Left cardiac atrium (tissue), 4 donors: ENCODE results near the gene SELENOV. TPM values are rescaled to one million over a fixed set of nuclear protein-coding genes. Genes with fewer than 3 reads are reported as not detected.

ENCODE experiments used
- ATAC-seq, 2 donors: fragments of 200-7000 bp; cut with Tn5 transposase; one replicate each; pipeline ENCODE4 v1.9.1; 2020; ENCODE audit warnings: mild to moderate bottlenecking in 2 of 2, moderate library complexity in 2 of 2
- DNase-seq: peaks from one replicate; pipeline ENCODE4 v3.0.0-alpha.2; 2020
- intact Hi-C, 2 donors: fragments of 100-400 bp; cut with DNase I; formaldehyde crosslinking; loops; one replicate each; pipeline versions ENCODE4 v1.14.1 to v1.15.1; 2022 to 2023
- total RNA-seq, 2 donors: library from RNA; stranded (reverse); fragmentation: NEBNext Ultra II Directional; extraction: Animal tissue kit (Norgen Biotek cat#: 25700); gene quantifications; one replicate each; pipeline ENCODE4 v1.2.1, GENCODE V29; 2021
- donor health status: DM: no; HTN: yes; CAD: no.
- donor health status: DM: no; HTN: yes; CAD: no; lungs with severe emphysema.
- donor health status: DM: yes; HTN: yes; CAD: no.
- donor health status: Dilated cardiomyopathy.

SELENOV gene
- total RNA-seq, 2 donors from 2014 or later: not detected

DNA sequence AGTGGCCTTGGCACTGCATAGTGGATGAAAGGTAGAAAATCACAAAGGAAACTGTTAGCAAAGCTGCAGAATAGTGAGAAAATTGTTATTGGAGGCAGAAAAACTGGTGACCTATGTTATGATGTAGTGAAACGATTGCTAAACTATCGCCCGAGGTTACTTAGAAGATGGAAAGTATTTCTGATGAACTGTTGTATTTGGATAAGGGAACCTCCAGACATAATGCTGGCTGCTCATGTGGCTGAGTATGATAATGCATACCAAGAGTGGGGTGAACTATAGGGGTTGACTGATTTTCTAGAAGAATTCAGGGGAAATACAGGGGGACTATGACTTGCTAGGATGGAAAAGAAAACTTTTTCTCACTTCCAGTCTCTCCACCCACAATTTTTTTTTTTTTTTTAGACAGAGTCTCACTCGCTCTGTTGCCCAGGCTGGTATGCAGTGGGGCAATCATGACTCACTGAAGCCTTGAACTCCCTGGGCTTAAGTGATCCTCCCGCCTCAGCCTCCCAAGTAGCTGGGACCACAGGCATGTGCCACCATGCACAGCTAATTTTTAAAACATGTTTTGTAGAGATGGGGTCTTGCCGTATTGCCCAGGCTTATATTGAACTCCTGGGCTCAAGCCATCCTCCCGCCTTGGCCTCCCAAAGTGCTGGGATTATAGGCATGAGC is 29.4 kb downstream of the SELENOV start:
- intact Hi-C loops: no loop called here
- no peak for ATAC-seq
- DNase-seq: no peak

DNA sequence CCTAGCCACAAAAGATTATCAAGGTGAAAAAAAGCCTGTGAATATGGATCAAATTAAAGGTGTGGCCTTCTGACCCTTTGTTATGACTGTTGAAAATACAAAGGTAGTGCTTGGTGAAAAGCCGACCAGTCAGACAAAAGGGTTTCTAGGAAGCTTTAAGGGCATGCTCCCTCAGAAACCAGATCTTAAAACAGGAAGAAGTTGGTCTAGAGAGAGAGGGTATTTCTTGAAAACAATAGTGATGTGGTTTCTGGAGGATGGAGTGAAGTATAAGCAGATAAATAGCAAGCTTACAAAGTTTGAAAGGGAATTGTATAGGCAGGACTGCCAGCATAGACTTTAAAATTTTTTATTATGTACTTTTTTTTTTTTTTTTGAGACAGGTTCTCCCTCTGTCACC is 30.0 kb downstream of the SELENOV start:
- no peak for ATAC-seq
- intact Hi-C loops: no loop called here

DNA sequence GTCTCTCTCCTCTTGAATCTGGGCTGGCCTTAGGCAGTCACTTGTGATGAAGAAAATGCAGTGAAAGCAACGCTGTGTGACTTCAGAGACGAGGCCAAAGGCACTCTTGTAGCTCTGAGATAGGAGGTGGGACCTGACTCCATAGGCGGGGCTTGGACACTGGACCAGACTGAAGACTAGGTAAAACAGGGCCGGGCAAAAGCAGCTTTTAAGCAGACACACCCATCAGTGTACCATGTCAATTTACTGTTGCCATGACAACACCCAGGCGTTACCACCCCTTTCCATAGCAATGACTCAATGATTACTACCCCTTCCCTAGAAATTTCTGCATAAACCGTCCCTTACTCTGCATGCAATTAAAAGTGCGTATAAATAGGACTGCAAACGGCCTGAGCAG is 31.7 kb downstream of the SELENOV start:
- DNase-seq: no peak
- intact Hi-C loops: no loop called here
- ATAC-seq: no peak

More for the DNA sequence above, 30.0 kb downstream of the SELENOV start:
- no peak for DNase-seq

DNA sequence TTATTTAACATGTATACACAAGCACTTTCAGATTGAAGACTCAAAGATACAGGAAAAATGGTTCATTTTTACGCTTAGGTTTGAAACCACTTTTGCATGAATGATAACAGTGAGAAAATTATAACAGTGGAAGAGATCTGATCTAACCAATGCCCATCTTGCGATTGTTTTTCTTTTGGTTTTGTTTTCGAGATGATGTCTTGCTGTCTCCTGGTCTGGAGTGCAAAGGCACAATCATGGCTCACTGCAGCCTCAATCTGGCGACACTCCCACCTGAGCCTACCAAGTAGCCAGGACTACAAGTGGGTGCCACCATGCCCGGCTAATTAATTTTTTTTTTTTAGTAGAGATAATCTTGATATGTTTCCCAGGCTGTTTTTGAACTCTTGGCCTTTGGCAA is 35.3 kb downstream of the SELENOV start:
- no peak for DNase-seq
- intact Hi-C loops: loop anchor here (5.0 to 10.0 kb wide), 3 partner anchors 122 to 305 kb away; no protein-coding TSS in a partner anchor
- no peak for ATAC-seq

DNA sequence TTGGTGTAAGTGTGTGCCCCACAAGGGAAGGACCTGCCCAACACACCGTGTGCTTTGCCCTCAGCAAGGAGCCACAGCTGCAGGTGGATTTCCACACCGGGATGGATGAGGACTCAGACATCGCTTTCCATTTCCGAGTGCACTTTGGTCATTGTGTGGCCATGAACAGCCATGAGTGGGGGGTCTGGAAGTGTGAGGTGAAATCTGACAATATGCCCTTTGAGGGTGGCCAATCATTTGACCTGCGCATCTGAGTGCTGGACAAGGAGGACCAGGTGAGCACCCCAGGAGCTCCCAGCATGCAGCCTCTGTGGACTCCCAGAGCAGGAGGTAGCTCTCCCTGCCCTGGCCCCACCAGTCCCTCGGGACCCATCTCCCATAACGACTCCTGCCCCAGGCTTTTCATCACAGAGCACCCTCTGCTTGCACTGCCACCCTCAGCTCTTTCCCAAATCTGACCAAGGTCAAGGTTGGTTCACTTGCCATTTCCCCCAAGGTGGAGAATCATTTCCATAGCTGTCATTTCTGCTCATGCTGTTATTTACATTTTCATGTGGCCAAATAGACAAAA is 38.2 kb downstream of the SELENOV start:
- intact Hi-C loops: loop anchor here (5.0 to 10.0 kb wide), 3 partner anchors 119 to 302 kb away; no protein-coding TSS in a partner anchor
- ATAC-seq (no peak), DNase-seq (no peak)

DNA sequence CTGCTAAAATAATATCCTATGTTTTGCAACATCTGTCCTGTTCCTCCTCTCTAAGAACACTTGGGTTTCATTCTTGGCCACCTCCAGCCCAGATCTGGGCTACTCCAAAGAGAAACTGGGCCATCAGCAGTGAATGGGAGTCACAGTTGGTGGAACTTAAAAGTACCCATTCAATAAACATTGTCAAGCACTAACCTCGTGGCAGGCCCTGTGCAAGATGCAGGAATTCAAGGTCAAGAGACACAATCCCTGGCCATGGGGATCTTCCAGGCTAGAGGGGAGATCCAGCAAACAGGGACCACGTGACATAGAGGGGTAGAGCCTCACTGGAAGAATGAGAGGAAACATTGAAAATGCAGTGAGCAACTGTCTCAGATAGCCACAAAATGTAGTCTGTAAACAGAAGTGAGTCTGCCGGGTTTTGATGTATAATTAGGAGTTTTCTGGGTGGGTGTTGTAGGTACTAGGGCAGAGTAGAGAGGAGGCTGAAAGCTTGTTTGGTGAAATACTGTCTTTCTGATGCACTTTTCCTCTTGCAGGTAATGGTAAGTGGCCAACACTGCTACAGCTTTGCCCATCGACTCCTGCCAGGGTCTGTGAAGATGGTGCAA is 39.9 kb downstream of the SELENOV start:
- intact Hi-C loops: loop anchor here (5.0 to 10.0 kb wide), 3 partner anchors 117 to 300 kb away; no protein-coding TSS in a partner anchor
- no peak for ATAC-seq
- DNase-seq: no peak

DNA sequence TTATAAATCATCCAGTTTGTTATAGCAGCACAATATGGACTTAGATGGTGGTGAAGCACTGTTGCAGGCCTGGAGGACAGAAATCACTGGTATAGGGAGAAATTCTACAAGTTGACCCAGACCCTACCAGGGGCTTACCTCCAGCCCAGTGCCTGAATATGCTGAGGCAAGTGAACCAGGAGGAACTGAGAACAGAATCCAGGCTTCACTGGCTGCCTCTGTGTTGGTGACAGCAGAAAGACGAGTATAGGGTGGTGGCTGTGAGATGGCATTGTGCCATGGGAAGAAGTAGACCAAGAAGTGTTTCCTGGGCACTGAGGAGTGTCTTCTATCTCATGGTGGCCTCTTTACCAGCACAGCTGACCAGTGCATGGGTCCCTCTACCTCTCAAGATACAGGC is 40.9 kb downstream of the SELENOV start:
- DNase-seq (no peak), ATAC-seq (no peak)
- intact Hi-C loops: loop anchor here (10.0 kb wide), 2 partner anchors 119 to 299 kb away; no protein-coding TSS in a partner anchor

DNA sequence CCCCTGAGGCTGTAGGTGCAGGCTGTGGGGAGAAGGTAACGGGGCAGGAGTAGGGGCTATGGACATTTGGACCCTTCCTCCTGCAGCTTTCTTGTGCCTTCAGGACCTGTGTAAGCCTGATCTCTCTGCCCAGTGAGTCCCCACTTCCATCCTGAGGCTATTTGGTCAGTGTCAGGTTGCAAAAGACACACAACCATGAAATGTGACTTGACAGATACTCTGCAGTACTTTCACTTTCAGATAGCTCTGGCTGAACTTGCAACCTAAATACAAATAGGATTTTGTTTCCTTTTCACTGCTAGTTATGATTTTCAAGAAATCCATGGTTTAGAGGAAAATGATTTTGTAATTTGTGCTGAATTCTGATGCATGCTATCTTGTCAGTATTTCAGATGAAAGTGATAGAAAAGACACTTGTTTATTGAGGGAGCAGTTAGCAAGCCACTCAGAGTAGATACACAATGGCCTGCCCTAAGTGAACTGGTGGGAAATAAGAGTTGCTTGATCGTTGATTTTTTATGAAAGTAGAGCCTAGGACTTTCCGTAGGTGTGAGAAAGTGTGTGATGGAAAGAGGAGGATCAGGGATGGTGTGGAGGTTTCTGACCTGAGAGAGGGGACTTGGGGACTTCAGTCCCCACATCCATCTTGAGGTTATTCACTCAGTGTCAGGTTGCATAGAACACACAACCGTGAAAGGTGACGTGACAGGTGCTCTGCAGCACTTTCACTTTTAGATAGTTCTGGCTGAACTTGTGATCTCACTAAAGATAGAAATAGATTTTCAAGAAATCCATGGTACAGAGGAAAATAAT is 43.1 kb downstream of the SELENOV start:
- intact Hi-C loops: loop anchor here (10.0 kb wide), 2 partner anchors 117 to 297 kb away; no protein-coding TSS in a partner anchor
- ATAC-seq (no peak), DNase-seq (no peak)

DNA sequence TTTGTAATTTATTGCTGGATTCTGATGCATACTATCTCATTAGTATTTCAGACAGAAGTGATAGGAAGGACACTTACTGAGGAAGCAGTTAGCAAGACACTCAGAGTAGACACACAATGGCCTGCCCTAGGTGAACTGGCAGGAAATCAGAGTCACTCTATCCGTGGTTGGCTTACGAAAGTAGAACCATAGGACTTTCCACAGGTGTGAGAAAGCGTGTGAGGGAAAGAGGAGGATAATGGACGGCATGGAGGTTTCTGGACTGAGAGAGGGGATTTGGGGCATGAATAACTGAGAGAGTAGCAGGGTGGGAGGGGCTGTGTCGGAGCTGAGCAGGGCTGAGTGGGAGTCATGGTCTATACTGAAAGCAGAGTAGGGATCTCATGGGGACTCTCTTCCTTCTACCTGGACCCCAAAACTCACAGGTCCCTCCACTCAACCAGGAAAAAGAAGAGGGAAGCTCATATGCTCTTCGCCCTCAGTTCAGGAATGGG is 43.7 kb downstream of the SELENOV start:
- no peak for ATAC-seq
- intact Hi-C loops: loop anchor here (10.0 kb wide), 2 partner anchors 116 to 296 kb away; no protein-coding TSS in a partner anchor
- DNase-seq: no peak

DNA sequence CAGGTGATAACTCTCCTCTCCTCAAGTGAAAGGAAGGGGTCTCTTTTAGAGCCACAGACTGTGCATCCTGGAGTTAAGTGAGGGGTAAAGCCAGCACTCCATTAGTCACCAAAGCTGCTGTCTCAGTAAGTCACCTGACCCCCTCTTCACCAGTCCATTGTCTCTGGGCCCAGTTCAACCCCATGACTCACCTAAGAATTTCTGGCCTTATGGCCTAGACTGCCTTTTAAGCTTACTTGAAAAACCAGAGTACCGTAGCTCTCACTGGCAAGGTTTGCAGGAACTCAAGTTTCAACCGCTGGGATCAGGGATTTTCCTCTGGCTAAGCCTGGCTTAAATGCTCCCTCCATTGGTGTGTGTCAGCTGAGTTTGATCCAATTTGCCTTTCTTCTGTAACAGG is 48.5 kb downstream of the SELENOV start:
- no peak for ATAC-seq
- intact Hi-C loops: no loop called here

DNA sequence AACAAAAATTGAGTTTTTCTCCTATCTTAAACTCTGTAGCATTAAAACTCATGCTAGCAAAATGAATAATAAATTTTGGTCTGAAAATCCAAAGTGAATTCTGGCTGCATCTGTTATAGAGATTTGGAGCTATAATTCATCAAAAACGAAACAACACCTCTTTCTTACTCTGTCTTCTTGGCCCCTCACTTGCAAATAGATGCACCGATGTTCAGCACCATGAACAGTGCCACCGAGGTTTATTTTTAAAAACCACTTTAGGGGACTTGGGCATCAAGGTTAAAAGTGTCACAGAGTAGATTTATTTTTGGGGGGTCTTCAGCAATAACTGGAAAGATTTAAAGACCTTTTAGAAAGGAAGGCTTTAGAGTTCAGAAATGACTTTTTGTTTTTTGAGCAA is 51.1 kb downstream of the SELENOV start:
- ATAC-seq (no peak), DNase-seq (no peak)
- intact Hi-C loops: no loop called here

More for the DNA sequence above, 48.5 kb downstream of the SELENOV start:
- no peak for DNase-seq

DNA sequence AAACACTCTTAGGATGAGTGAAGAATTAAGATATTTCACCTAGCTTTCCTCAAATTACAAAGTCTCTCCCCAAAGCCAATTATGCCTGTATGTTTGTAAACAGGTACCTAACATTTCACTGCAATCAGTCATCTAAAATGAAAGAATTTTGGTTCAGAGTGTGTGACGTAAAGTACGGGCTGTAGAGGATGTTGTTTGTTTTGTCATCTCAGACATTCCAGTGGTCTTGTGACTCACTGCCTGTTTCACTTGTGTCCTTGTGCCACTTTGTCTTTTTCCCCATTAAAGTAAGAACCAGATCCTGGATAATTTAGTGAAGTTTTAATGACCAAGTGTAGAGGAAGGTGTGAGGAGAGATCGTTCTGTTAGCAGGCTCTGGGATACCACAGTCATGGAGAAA is 53.7 kb downstream of the SELENOV start:
- intact Hi-C loops: no loop called here
- ATAC-seq (no peak), DNase-seq (no peak)

Other genes starting within 250 kb of the SELENOV start
- not detected for gene IFNL2, start 246.7 kb upstream of the SELENOV start, total RNA-seq
- gene IFNL1, start 218.7 kb upstream of the SELENOV start, total RNA-seq: not detected
- 1 to 10 TPM in 1 of 2 donors, under 1 TPM in 1; 0.55 to 1.4 TPM for gene LRFN1, start 194.3 kb upstream of the SELENOV start, total RNA-seq
- 10 to 100 TPM; 29.6 to 43.8 TPM for gene GMFG, start 179.1 kb upstream of the SELENOV start, total RNA-seq
- 10 to 100 TPM; 44.5 to 72.2 TPM for gene SAMD4B, start 172.7 kb upstream of the SELENOV start, total RNA-seq
- 10 to 100 TPM; 34.5 to 38.4 TPM for gene PAF1, start 124.0 kb upstream of the SELENOV start, total RNA-seq
- gene MED29, start 123.8 kb upstream of the SELENOV start, total RNA-seq: 10 to 100 TPM; 21.3 to 25.1 TPM
- 100 to 1,000 TPM in 1 of 2 donors, 10 to 100 TPM in 1; 93.5 to 156 TPM for gene ZFP36, start 108.3 kb upstream of the SELENOV start, total RNA-seq
- 10 to 100 TPM; 13.7 to 28.0 TPM for gene PLEKHG2, start 102.5 kb upstream of the SELENOV start, total RNA-seq
- gene RPS16, start 79.2 kb upstream of the SELENOV start, total RNA-seq: 1,000 to 10,000 TPM; 1,273 to 1,597 TPM
- 10 to 100 TPM; 61.1 to 70.1 TPM for gene SUPT5H, start 69.6 kb upstream of the SELENOV start, total RNA-seq
- 10 to 100 TPM; 60.3 to 71.2 TPM for gene TIMM50, start 34.3 kb upstream of the SELENOV start, total RNA-seq
- not detected for gene DLL3, start 16.2 kb upstream of the SELENOV start, total RNA-seq
- gene EID2B, start 17.7 kb downstream of the SELENOV start, total RNA-seq: 1 to 10 TPM; 2.3 to 2.4 TPM
- 10 to 100 TPM; 11.0 to 14.8 TPM for gene EID2, start 25.0 kb downstream of the SELENOV start, total RNA-seq
- gene LGALS13, start 87.4 kb downstream of the SELENOV start, total RNA-seq: not detected
- not detected for gene LGALS16, start 140.8 kb downstream of the SELENOV start, total RNA-seq
- not detected for gene LGALS14, start 189.3 kb downstream of the SELENOV start, total RNA-seq
- gene CLC, start 222.9 kb downstream of the SELENOV start, total RNA-seq: not detected